Hematopoietic multipotent progenitor cell (in vitro differentiated cells): Measurements from ENCODE around the gene RPS6KA6. TPM values are rescaled to one million over a fixed set of nuclear protein-coding genes. Genes with fewer than 3 reads are reported as not detected.

Experiments
- small RNA-seq: library from RNA; depleted of rRNA; stranded (forward); fragments of <200 nt; gene quantifications from one replicate; pipeline ENCODE3, GENCODE V24; 2012
- total RNA-seq: library from RNA; depleted of rRNA; stranded (reverse); fragments of >200 nt; gene quantifications from one replicate; pipeline ENCODE4 v1.2.3, GENCODE V29; 2012

RPS6KA6 gene
- total RNA-seq, 1 donor, result 0.54 TPM

Small RNA genes within 50 kb of the gene (small RNA-seq; reads per million reads assigned to genes)
- not detected for gene MIR548I4
